Measurements from ENCODE around the gene PIANP.

- TF ChIP-seq TAF1 (IDR thresholded peaks at IDR 0.05; ENCODE audit: low read depth, low read length) (no peak), POLR2AphosphoS5 (IDR thresholded peaks at IDR 0.05; ENCODE audit: low read depth, low read length) (no peak), POLR2A (IDR thresholded peaks at IDR 0.05; ENCODE audit: low read depth, low read length) (no peak), PAX5 (IDR thresholded peaks at IDR 0.05; ENCODE audit: insufficient read depth, low read length, severe bottlenecking) (no peak), SPI1 (IDR thresholded peaks at IDR 0.05; ENCODE audit: low read depth, low read length) (no peak)
Observed at GRCh38 chr12:6699259-6699988, 1.2 kb downstream of the PIANP start.
